NB4 (cell line): Measurements from ENCODE around the gene CNTN4.

Source experiments
- CTCF ChIP-seq: IDR thresholded peaks from one replicate; pipeline ENCODE4 v1.5.1; 2012; ENCODE audit warnings: low read depth, low read length
- POLR2A ChIP-seq: IDR thresholded peaks from 2 replicates; pipeline ENCODE4 v1.6.1; 2011; ENCODE audit warnings: mild to moderate bottlenecking; ENCODE audit not compliant: insufficient read length; ENCODE audit errors: extremely low read depth

DNA sequence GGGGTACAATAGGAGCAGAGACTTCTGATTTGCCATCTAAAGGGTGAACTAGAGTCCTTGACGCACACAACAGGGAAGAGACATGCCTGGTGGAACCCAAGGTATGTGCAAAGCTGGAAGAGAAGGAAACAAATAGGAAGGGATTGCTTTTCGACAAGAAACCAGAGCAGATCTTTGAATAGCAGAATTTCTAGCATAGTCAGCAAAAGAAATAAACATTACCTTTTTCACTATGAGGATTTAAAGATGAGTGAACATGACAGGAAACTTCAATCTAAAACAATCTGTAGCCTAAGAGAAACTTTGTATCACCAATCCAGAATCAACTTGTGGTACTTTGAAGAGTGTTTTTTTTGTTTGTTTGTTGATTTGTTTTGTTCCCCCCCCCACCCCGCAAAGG lies 1006.6 kb downstream of the CNTN4 start:
- no peak for TF ChIP-seq CTCF
- TF ChIP-seq POLR2A, result no peak
